H9 (cell line): ENCODE data around the gene DENND6B. TPM values are rescaled to one million over a fixed set of nuclear protein-coding genes. Genes with fewer than 3 reads are reported as not detected.

ENCODE experiments used
- DNase-seq: peaks from one replicate; pipeline ENCODE4 v3.0.0-alpha.2; 2017
- H2AFZ ChIP-seq: one replicate; pipeline ENCODE4 v1.6.1; 2013; ENCODE audit warnings: mild to moderate bottlenecking, low read length, control low read depth, moderate library complexity
- H2AK5ac ChIP-seq: 2 replicates; pipeline ENCODE4 v1.6.1; 2013; ENCODE audit warnings: low read length, control low read depth, mixed read lengths; ENCODE audit not compliant: insufficient read length
- H2BK120ac ChIP-seq: one replicate; pipeline ENCODE4 v1.6.1; 2013; ENCODE audit warnings: low read depth, mild to moderate bottlenecking, low read length, control low read depth, inconsistent platforms; ENCODE audit not compliant: poor library complexity, severe bottlenecking
- H2BK12ac ChIP-seq: 2 replicates; pipeline ENCODE4 v1.6.1; 2013; ENCODE audit warnings: low read length, control low read depth, mixed read lengths, low read depth; ENCODE audit not compliant: insufficient read length
- H2BK15ac ChIP-seq: 2 replicates; pipeline ENCODE4 v1.6.1; 2013; ENCODE audit warnings: low read depth, low read length, control low read depth
- H2BK20ac ChIP-seq: one replicate; pipeline ENCODE4 v1.6.1; 2013; ENCODE audit warnings: low read depth, mild to moderate bottlenecking, low read length, control low read depth, inconsistent platforms; ENCODE audit not compliant: poor library complexity, severe bottlenecking
- H2BK5ac ChIP-seq: 2 replicates; pipeline ENCODE4 v1.6.1; 2013; ENCODE audit warnings: low read length, control low read depth, mixed read lengths; ENCODE audit not compliant: insufficient read length
- H3K14ac ChIP-seq: 2 replicates; pipeline ENCODE4 v1.6.1; 2013; ENCODE audit warnings: low read length, control low read depth; ENCODE audit not compliant: insufficient read depth
- H3K18ac ChIP-seq: 2 replicates; pipeline ENCODE4 v1.6.1; 2013; ENCODE audit warnings: low read depth, mild to moderate bottlenecking, mixed read lengths, low read length, control low read depth; ENCODE audit not compliant: insufficient read length
- H3K23ac ChIP-seq: 2 replicates; pipeline ENCODE4 v1.6.1; 2013; ENCODE audit warnings: low read length, control low read depth, mixed read lengths, low read depth; ENCODE audit not compliant: insufficient read length
- H3K23me2 ChIP-seq: 2 replicates; pipeline ENCODE4 v1.6.1; 2013; ENCODE audit warnings: low read depth, mild to moderate bottlenecking, mixed read lengths, low read length, control low read depth; ENCODE audit not compliant: insufficient read length, poor library complexity, severe bottlenecking
- H3K27ac ChIP-seq: 2 replicates; pipeline ENCODE4 v1.5.1; 2013; ENCODE audit warnings: low read length, control low read depth, mixed read lengths, low read depth; ENCODE audit not compliant: insufficient read length
- H3K27me3 ChIP-seq: 2 replicates; pipeline ENCODE4 v1.6.1; 2013; ENCODE audit warnings: low read length, control low read depth, inconsistent platforms; ENCODE audit not compliant: insufficient read depth
- H3K4ac ChIP-seq: 2 replicates; pipeline ENCODE4 v1.6.1; 2013; ENCODE audit warnings: low read depth, mild to moderate bottlenecking, control low read depth, inconsistent platforms, low read length, moderate library complexity
- H3K4me1 ChIP-seq: 2 replicates; pipeline ENCODE4 v1.6.1; 2013; ENCODE audit warnings: low read length, control low read depth, inconsistent platforms; ENCODE audit not compliant: insufficient read depth
- H3K4me2 ChIP-seq: 2 replicates; pipeline ENCODE4 v1.6.1; 2013; ENCODE audit warnings: low read length, control low read depth, mixed read lengths; ENCODE audit not compliant: insufficient read length, insufficient read depth
- H3K56ac ChIP-seq: 2 replicates; pipeline ENCODE4 v1.6.1; 2013; ENCODE audit warnings: low read depth, mild to moderate bottlenecking, mixed read lengths, low read length, control low read depth; ENCODE audit not compliant: insufficient read length
- H3K79me1 ChIP-seq: 2 replicates; pipeline ENCODE4 v1.6.1; 2013; ENCODE audit warnings: low read depth, mild to moderate bottlenecking, moderate library complexity, low read length, control low read depth, inconsistent platforms; ENCODE audit not compliant: insufficient read depth, poor library complexity, severe bottlenecking
- H3K79me2 ChIP-seq: 2 replicates; pipeline ENCODE4 v1.6.1; 2013; ENCODE audit warnings: low read length, control low read depth, inconsistent platforms; ENCODE audit not compliant: insufficient read depth
- H3K9ac ChIP-seq: 2 replicates; pipeline ENCODE4 v1.6.1; 2013; ENCODE audit warnings: low read length, control low read depth, mixed read lengths; ENCODE audit not compliant: insufficient read length; ENCODE audit errors: extremely low read depth
- H3K9me3 ChIP-seq: one replicate; pipeline ENCODE4 v1.6.1; 2013; ENCODE audit warnings: low read depth, low read length, inconsistent platforms; ENCODE audit not compliant: control insufficient read depth
- H3T11ph ChIP-seq: one replicate; pipeline ENCODE4 v1.6.1; 2013; ENCODE audit warnings: mild to moderate bottlenecking, low read length, control low read depth, inconsistent platforms
- H4K20me1 ChIP-seq: one replicate; pipeline ENCODE4 v1.6.1; 2013; ENCODE audit not compliant: control insufficient read depth, insufficient read length, insufficient read depth
- H4K5ac ChIP-seq: 2 replicates; pipeline ENCODE4 v1.6.1; 2013; ENCODE audit warnings: low read depth, mild to moderate bottlenecking, mixed read lengths, low read length, control low read depth; ENCODE audit not compliant: insufficient read length
- H4K8ac ChIP-seq: replicated peaks from 2 replicates; pipeline ENCODE4 v1.6.1; 2013; ENCODE audit warnings: low read length, control low read depth, mixed read lengths, low read depth; ENCODE audit not compliant: insufficient read length
- H4K91ac ChIP-seq: 2 replicates; pipeline ENCODE4 v1.6.1; 2013; ENCODE audit warnings: low read depth, mild to moderate bottlenecking, moderate library complexity, mixed read lengths, low read length, control low read depth; ENCODE audit not compliant: insufficient read length
- H3K27ac Mint-ChIP-seq, 3 experiments: 2 replicates in 2 of 3; 3 replicates in 1 of 3; pipeline ENCODE4 v1.8.0; 2020 to 2021; ENCODE audit warnings: mixed read lengths in 3 of 3, mild to moderate bottlenecking in 1 of 3, moderate library complexity in 1 of 3
- H3K27me3 Mint-ChIP-seq: 2 replicates; pipeline ENCODE4 v1.8.0; 2021; ENCODE audit warnings: low read depth, mild to moderate bottlenecking, moderate library complexity, mixed read lengths
- H3K36me3 Mint-ChIP-seq, 3 experiments: 2 replicates in 2 of 3; 3 replicates in 1 of 3; pipeline ENCODE4 v1.8.0; 2020 to 2021; ENCODE audit warnings: low read depth in 3 of 3, mixed read lengths in 3 of 3; ENCODE audit not compliant: insufficient read depth in 1 of 3
- H3K4me1 Mint-ChIP-seq, 2 experiments: 2 replicates each; pipeline ENCODE4 v1.8.0; 2020; ENCODE audit warnings: mixed read lengths in 2 of 2
- H3K4me3 Mint-ChIP-seq, 2 experiments: 2 replicates in 1 of 2; 3 replicates in 1 of 2; pipeline ENCODE4 v1.8.0; 2020 to 2021; ENCODE audit warnings: mild to moderate bottlenecking in 2 of 2, mixed read lengths in 2 of 2, moderate library complexity in 1 of 2
- H3K9me3 Mint-ChIP-seq, 2 experiments: 2 replicates in 1 of 2; 3 replicates in 1 of 2; pipeline ENCODE4 v1.8.0; 2020; ENCODE audit warnings: mild to moderate bottlenecking in 2 of 2, mixed read lengths in 2 of 2, moderate library complexity in 1 of 2
- WGBS: extraction: QIAGEN DNeasy Blood & Tissue Kit; methylation state at CpG from one replicate; pipeline ENCODE4 v1.1.7; 2013; ENCODE audit warnings: missing lambda C conversion rate, low lambda C conversion rate, mixed read lengths; ENCODE audit not compliant: insufficient read length; ENCODE audit errors: extremely low coverage; 5-methylcytosine and 5-hydroxymethylcytosine counted together
- total RNA-seq: library from RNA; stranded (reverse); gene quantifications from 2 replicates; pipeline ENCODE4 v1.2.1, GENCODE V29; 2021
- TF ChIP-seq, protein P1 (sequence below): fragments of 200-600 bp; sonication (generic); conservative IDR thresholded peaks from 3 replicates; pipeline ENCODE4 v1.8.0; 2021; ENCODE audit warnings: antibody characterized with exemption, mild to moderate bottlenecking

DENND6B gene
- total RNA-seq, 1 experiment from 2014 or later: 1.5 TPM

DNA sequence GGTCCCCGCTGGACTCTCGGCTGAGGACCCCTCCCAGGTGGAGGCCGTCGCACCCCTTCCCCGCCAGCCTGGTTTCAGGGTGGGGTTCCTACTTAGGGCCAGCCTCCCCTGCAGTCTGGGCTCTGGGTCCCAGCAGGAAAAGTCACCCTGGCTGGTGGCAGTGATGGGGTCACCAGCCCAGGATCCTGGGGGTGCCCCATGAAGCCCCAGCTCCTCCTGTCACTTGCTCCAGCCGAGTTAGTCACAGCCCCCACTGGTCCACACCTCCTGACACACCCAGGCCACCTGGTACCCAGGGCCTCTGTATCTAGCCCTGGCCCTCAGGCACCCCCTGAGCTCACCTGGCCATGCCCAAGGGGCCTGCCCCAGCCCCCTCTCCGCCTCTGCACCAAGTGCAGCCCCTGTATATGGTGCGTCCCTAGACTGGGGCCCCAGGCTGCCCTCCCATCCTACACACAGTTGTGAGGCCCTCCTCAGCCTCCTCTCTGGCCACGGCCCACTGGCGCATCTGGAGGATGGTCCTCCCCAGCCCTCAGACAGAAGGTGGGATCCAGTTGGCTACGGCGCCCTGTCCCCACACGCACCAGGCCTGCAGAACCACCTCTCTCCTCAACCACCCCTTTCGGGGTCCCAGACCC lies 26.1 kb downstream of the DENND6B start:
- Histone ChIP-seq H2AK5ac (no peak overlapping the region), H2BK5ac (no peak overlapping the region), H2BK12ac (no peak overlapping the region), H3K18ac (no peak overlapping the region), H3K79me1 (no peaks in the 10 kb centered on the region), H4K5ac (no peak overlapping the region), H4K20me1 (no peaks in the 10 kb centered on the region), H2BK15ac (no peak overlapping the region), H3K9me3 (no peaks in the 10 kb centered on the region), H2BK120ac (no peak overlapping the region), H3T11ph (no peak overlapping the region), H3K9ac (no peak overlapping the region), H3K27me3 (no peaks in the 10 kb centered on the region), H3K4ac (no peak overlapping the region), H3K27ac (no peak overlapping the region), H3K23me2 (peaks cover 6% of the 10 kb centered on the region), H3K56ac (no peak overlapping the region), H4K8ac (no peak overlapping the region), H4K91ac (no peak overlapping the region), H2AFZ (no peak overlapping the region), H3K79me2 (no peaks in the 10 kb centered on the region), H3K23ac (no peak overlapping the region), H3K14ac (no peak overlapping the region), H2BK20ac (no peak overlapping the region), H3K4me1 (no peaks in the 10 kb centered on the region), H3K4me2 (no peak overlapping the region)
- Mint-ChIP-seq H3K27ac (no peak overlapping the region), H3K4me1 (peaks cover 13 to 32% of the 10 kb centered on the region in 2 experiments), H3K4me3 (peak overlapping the region in 1 of 2 experiments; percentile 51; a peak in 1 of 5 replicates), H3K27me3 (peaks cover 1% of the 10 kb centered on the region; the same call in 1 of the 2 replicates), H3K9me3 (no peaks in the 10 kb centered on the region), H3K36me3 (no peaks in the 10 kb centered on the region)
- DNase-seq: no peak
- TF ChIP-seq, protein P1, sequence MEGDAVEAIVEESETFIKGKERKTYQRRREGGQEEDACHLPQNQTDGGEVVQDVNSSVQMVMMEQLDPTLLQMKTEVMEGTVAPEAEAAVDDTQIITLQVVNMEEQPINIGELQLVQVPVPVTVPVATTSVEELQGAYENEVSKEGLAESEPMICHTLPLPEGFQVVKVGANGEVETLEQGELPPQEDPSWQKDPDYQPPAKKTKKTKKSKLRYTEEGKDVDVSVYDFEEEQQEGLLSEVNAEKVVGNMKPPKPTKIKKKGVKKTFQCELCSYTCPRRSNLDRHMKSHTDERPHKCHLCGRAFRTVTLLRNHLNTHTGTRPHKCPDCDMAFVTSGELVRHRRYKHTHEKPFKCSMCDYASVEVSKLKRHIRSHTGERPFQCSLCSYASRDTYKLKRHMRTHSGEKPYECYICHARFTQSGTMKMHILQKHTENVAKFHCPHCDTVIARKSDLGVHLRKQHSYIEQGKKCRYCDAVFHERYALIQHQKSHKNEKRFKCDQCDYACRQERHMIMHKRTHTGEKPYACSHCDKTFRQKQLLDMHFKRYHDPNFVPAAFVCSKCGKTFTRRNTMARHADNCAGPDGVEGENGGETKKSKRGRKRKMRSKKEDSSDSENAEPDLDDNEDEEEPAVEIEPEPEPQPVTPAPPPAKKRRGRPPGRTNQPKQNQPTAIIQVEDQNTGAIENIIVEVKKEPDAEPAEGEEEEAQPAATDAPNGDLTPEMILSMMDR: no peak
- WGBS: no CpG with 5 or more reads among the region's 14 CpGs
